Endodermal cell (in vitro differentiated cells): ENCODE data around the gene TMEM94. TPM values are rescaled to one million over a fixed set of nuclear protein-coding genes. Genes with fewer than 3 reads are reported as not detected.

Source experiments
- DNase-seq: peaks from one replicate; pipeline ENCODE4 v3.0.0-alpha.2; 2017
- H3K27ac ChIP-seq: 2 replicates; pipeline ENCODE4 v1.5.1; 2013; ENCODE audit warnings: mild to moderate bottlenecking, low read depth, low read length, moderate library complexity
- H3K27me3 ChIP-seq: 2 replicates; pipeline ENCODE4 v1.6.1; 2013; ENCODE audit warnings: mild to moderate bottlenecking, low read length, moderate library complexity; ENCODE audit not compliant: insufficient read depth, control insufficient read depth, poor library complexity, severe bottlenecking
- H3K36me3 ChIP-seq: 2 replicates; pipeline ENCODE4 v1.7.0; 2013; ENCODE audit warnings: mild to moderate bottlenecking, low read length, moderate library complexity; ENCODE audit not compliant: control insufficient read depth, insufficient read depth
- H3K4me1 ChIP-seq: one replicate; pipeline ENCODE4 v1.7.0; 2013; ENCODE audit warnings: low read length; ENCODE audit not compliant: control insufficient read depth, insufficient read depth
- H3K4me3 ChIP-seq: 2 replicates; pipeline ENCODE4 v1.5.1; 2013; ENCODE audit warnings: mild to moderate bottlenecking, low read length, moderate library complexity
- H3K9ac ChIP-seq: 2 replicates; pipeline ENCODE4 v1.6.1; 2013; ENCODE audit warnings: mild to moderate bottlenecking, low read length, moderate library complexity; ENCODE audit not compliant: poor library complexity, severe bottlenecking; ENCODE audit errors: extremely low read depth
- H3K9me3 ChIP-seq: 2 replicates; pipeline ENCODE4 v1.6.1; 2013; ENCODE audit warnings: mild to moderate bottlenecking, low read length, moderate library complexity; ENCODE audit not compliant: control insufficient read depth
- H3K27ac Mint-ChIP-seq: 2 replicates; pipeline ENCODE4 v1.8.0; 2020; ENCODE audit warnings: mixed read lengths
- H3K27me3 Mint-ChIP-seq: 2 replicates; pipeline ENCODE4 v1.8.0; 2021; ENCODE audit warnings: mild to moderate bottlenecking, mixed read lengths; ENCODE audit not compliant: insufficient read depth
- H3K36me3 Mint-ChIP-seq: 2 replicates; pipeline ENCODE4 v1.8.0; 2020; ENCODE audit warnings: low read depth, mixed read lengths
- H3K4me1 Mint-ChIP-seq: 2 replicates; pipeline ENCODE4 v1.8.0; 2020; ENCODE audit warnings: mixed read lengths
- H3K4me3 Mint-ChIP-seq: 2 replicates; pipeline ENCODE4 v1.8.0; 2020; ENCODE audit warnings: mild to moderate bottlenecking, moderate library complexity, mixed read lengths
- H3K9me3 Mint-ChIP-seq: 2 replicates; pipeline ENCODE4 v1.8.0; 2020; ENCODE audit warnings: mild to moderate bottlenecking, mixed read lengths
- WGBS, 2 experiments: methylation state at CpG; one replicate each; pipeline versions ENCODE4 v1.1.5 to v1.1.7; 2013; ENCODE audit warnings: missing lambda C conversion rate in 2 of 2, mixed read lengths in 1 of 2; ENCODE audit not compliant: insufficient coverage in 1 of 2, insufficient read length in 1 of 2; 5-methylcytosine and 5-hydroxymethylcytosine counted together
- total RNA-seq, 2 donors: library from RNA; stranded (reverse); fragmentation: NEBNext Ultra II Directional in 1 of 2; extraction: Animal tissue kit (Norgen Biotek cat#: 25700) in 1 of 2; gene quantifications; 2 replicates in 1 of 2; 3 replicates in 1 of 2; pipeline ENCODE4 v1.2.1, GENCODE V29; 2021
- TF ChIP-seq, protein P1 (sequence below): fragments of 200-600 bp; sonication (generic); conservative IDR thresholded peaks from 2 replicates; pipeline ENCODE4 v1.5.0; 2021; ENCODE audit warnings: antibody characterized with exemption, mild to moderate bottlenecking

The TMEM94 gene
- total RNA-seq, 2 donors from 2014 or later, result 96.0 to 106 TPM

DNA sequence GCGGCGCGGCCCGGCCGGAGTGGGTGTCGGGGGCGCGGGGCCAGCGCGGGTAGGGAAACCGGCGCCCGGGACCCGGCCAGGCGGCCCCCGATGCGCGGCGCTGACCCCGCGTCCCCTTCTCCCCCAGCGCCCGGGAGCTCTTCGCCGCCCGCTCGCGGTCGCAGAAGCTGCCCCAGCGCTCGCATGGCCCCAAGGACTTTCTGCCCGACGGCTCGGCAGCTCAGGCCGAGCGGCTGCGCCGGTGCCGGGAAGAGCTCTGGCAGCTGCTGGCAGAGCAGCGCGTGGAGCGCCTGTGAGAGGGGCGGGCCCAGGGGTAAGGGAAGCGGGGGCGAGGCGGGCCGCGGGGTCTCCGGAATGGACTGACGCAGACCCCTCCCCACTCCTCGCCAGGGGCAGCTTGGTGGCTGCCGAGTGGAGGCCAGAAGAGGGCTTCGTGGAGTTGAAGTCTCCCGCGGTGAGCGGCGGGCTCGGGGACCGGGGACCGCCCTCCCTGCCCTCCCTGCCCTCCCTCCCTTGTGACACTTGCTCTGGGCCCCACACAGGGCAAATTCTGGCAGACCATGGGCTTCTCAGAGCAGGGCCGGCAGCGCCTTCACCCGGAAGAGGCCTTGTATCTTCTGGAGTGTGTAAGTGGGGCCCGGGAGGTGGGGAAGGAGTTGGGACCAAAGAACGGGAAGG lies 60.3 kb downstream of the TMEM94 start:
- peak overlapping the region; percentile 78 for H3K4me3 ChIP-seq
- TF ChIP-seq, protein P1, sequence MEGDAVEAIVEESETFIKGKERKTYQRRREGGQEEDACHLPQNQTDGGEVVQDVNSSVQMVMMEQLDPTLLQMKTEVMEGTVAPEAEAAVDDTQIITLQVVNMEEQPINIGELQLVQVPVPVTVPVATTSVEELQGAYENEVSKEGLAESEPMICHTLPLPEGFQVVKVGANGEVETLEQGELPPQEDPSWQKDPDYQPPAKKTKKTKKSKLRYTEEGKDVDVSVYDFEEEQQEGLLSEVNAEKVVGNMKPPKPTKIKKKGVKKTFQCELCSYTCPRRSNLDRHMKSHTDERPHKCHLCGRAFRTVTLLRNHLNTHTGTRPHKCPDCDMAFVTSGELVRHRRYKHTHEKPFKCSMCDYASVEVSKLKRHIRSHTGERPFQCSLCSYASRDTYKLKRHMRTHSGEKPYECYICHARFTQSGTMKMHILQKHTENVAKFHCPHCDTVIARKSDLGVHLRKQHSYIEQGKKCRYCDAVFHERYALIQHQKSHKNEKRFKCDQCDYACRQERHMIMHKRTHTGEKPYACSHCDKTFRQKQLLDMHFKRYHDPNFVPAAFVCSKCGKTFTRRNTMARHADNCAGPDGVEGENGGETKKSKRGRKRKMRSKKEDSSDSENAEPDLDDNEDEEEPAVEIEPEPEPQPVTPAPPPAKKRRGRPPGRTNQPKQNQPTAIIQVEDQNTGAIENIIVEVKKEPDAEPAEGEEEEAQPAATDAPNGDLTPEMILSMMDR, result no peak
- H3K27me3 Mint-ChIP-seq, result no peaks in the 10 kb centered on the region
- no peak overlapping the region for H3K27ac Mint-ChIP-seq
- no peaks in the 10 kb centered on the region for H3K4me1 Mint-ChIP-seq
- no peak overlapping the region for H3K9ac ChIP-seq
- H3K4me1 ChIP-seq, result peaks cover 7% of the 10 kb centered on the region
- H3K9me3 Mint-ChIP-seq, result no peaks in the 10 kb centered on the region
- WGBS, 2 experiments, result 0 to 1% methylated on average over 38 to 65 of the region's 65 CpGs
- H3K4me3 Mint-ChIP-seq, result peak overlapping the region; percentile 70
- peak; percentile 85 for DNase-seq
- H3K27me3 ChIP-seq, result no peaks in the 10 kb centered on the region
- peaks cover 33% of the 10 kb centered on the region for H3K36me3 Mint-ChIP-seq
- H3K9me3 ChIP-seq, result no peaks in the 10 kb centered on the region
- H3K27ac ChIP-seq, result no peak overlapping the region
- peaks cover 15% of the 10 kb centered on the region for H3K36me3 ChIP-seq

DNA sequence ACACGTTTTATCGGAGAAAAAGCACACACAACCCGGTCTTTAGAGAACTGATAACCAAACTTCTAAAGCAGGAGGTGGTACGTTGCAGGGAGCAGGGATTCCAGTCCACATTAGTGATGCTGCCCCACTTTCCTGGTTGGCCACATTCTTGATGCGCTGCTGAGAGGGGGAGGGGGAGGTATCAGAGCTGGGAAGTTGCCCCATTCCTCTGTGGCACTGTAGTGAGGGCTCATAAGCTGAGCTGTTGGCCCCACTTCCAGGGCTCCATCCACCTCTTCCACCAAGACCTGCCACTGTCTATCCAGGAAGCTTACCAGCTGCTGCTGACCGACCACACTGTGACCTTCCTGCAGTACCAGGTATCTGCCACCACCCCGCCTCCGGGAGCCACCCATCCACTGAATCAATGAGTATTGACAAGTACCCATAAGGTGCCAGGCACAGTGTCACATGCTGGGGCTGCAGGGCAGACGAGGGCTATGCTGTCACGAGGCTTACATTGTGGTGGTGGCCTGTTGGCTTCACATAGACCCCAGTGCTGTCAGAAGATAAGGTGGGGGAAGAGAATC lies 60.9 kb downstream of the TMEM94 start:
- H3K4me3 Mint-ChIP-seq, result peak overlapping the region; percentile 70
- H3K27me3 ChIP-seq, result no peaks in the 10 kb centered on the region
- H3K27me3 Mint-ChIP-seq, result no peaks in the 10 kb centered on the region
- H3K4me3 ChIP-seq, result peak overlapping the region; percentile 78
- H3K27ac Mint-ChIP-seq, result no peak overlapping the region
- no peak overlapping the region for H3K9ac ChIP-seq
- H3K36me3 Mint-ChIP-seq, result peaks cover 35% of the 10 kb centered on the region
- WGBS, 2 experiments, result 29 to 39% methylated on average over 6 to 10 of the region's 10 CpGs
- no peaks in the 10 kb centered on the region for H3K9me3 Mint-ChIP-seq
- no peaks in the 10 kb centered on the region for H3K9me3 ChIP-seq
- H3K4me1 Mint-ChIP-seq, result no peaks in the 10 kb centered on the region
- DNase-seq, result peak; percentile 83
- peaks cover 11% of the 10 kb centered on the region for H3K36me3 ChIP-seq
- H3K27ac ChIP-seq, result no peak overlapping the region
- H3K4me1 ChIP-seq, result peaks cover 7% of the 10 kb centered on the region
- TF ChIP-seq, protein P1, result peak; percentile 48

DNA sequence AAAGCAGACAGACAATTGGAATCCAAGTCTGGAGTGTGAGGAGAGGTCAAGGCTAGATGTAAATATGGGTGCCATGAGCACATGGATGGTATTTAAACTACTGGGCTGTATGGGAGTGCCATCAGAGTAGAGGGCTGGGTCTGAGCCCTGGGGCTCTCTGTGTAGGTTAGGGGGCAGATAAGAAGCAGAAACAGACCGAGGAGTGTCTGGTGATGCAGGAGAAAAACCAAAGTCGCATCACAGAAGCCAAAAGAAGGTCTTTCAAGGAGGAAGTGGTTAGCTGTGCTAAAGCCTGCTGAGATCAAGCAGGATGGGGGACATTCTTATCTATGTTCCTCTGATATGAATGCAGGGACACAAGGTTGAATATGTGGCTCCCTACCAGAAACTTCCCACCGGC lies 61.8 kb downstream of the TMEM94 start:
- peaks cover 40% of the 10 kb centered on the region for H3K36me3 Mint-ChIP-seq
- no peak overlapping the region for H3K4me3 Mint-ChIP-seq
- H3K27ac ChIP-seq, result no peak overlapping the region
- TF ChIP-seq, protein P1, result no peak
- peaks cover 7% of the 10 kb centered on the region for H3K4me1 ChIP-seq
- no peak for DNase-seq
- no peak overlapping the region for H3K9ac ChIP-seq
- no peaks in the 10 kb centered on the region for H3K4me1 Mint-ChIP-seq
- no peaks in the 10 kb centered on the region for H3K27me3 ChIP-seq
- H3K9me3 Mint-ChIP-seq, result no peaks in the 10 kb centered on the region
- H3K27me3 Mint-ChIP-seq, result no peaks in the 10 kb centered on the region
- H3K36me3 ChIP-seq, result peaks cover 10% of the 10 kb centered on the region
- 93 to 96% methylated on average over 3 of the region's 3 CpGs for WGBS, 2 experiments
- no peak overlapping the region for H3K27ac Mint-ChIP-seq
- no peak overlapping the region for H3K4me3 ChIP-seq
- H3K9me3 ChIP-seq, result no peaks in the 10 kb centered on the region
